PFSK-1 (cell line): Measurements from ENCODE around the gene CROCC2.

Experiments used
- FOXP2 ChIP-seq: optimal IDR thresholded peaks from 2 replicates; pipeline ENCODE3; 2011; ENCODE audit warnings: borderline replicate concordance, control low read depth, inconsistent platforms; ENCODE audit not compliant: insufficient read depth; ENCODE audit errors: extremely low read length, extremely low read depth
- POLR2AphosphoS5 ChIP-seq: IDR thresholded peaks from 2 replicates; pipeline ENCODE4 v1.6.1; 2012; ENCODE audit warnings: low read depth, mild to moderate bottlenecking, control low read depth, low read length, moderate library complexity
- REST ChIP-seq, 2 experiments: IDR thresholded peaks; 2 replicates each; pipeline versions ENCODE4 v1.6.1 to v1.8.0; 2011 to 2012; ENCODE audit warnings: low read depth in 2 of 2, low read length in 2 of 2, control low read depth in 1 of 2, inconsistent platforms in 1 of 2, mild to moderate bottlenecking in 1 of 2, moderate library complexity in 1 of 2; ENCODE audit not compliant: insufficient read depth in 1 of 2
- SIN3A ChIP-seq: IDR thresholded peaks from 2 replicates; pipeline ENCODE4 v1.6.1; 2012; ENCODE audit warnings: mild to moderate bottlenecking, low read length, moderate library complexity, borderline replicate concordance; ENCODE audit not compliant: insufficient read depth
- TAF1 ChIP-seq: IDR thresholded peaks from 2 replicates; pipeline ENCODE4 v1.6.1; 2012; ENCODE audit warnings: low read length, control low read depth, borderline replicate concordance; ENCODE audit not compliant: insufficient read depth

The CROCC2 gene

DNA sequence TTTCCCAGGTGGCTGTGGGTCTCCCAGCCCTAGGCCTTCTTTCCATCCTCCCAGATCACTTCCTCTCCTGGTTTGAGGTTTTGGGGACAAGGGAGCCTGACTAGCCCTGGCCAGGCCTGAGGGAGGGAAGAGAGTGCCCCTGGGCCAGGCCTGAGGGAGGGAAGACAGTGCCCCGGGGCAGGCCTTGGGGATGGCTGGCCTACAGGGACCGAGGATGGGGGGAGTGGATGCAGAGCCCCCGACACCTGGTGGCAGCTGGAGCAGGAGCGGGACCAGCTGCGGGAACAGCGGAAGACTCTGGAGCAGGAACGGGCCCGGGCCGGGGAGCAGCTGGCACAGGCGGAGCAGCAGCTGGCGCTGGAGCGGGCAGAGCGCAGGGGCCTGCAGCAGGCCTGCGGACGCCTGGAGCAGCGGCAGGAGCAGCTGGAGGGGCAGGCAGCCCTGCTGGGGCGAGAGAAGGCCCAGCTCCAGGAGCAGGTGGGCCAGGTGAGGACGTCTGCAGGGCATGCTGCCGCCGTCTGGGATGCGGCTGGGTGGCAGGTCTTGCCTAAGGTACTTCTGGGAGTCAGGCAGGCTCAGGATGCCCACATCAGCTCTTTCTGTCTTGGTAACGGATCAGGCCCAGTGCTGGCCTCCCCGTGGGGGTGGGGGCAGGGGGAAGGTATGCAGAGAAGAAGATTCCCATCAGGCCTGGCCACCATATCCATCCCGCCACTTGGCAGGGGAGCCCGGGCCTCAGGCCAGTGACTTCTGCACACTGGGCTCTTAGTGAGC is 29.2 kb downstream of the CROCC2 start:
- TF ChIP-seq FOXP2, result no peak
- TF ChIP-seq REST (IDR thresholded peaks at IDR 0.05; ENCODE audit: insufficient read depth in 1 of 2, low read depth in 2 of 2, low read length in 2 of 2), result no peak
- no peak for TF ChIP-seq SIN3A
- no peak for TF ChIP-seq POLR2AphosphoS5
- no peak for TF ChIP-seq TAF1

DNA sequence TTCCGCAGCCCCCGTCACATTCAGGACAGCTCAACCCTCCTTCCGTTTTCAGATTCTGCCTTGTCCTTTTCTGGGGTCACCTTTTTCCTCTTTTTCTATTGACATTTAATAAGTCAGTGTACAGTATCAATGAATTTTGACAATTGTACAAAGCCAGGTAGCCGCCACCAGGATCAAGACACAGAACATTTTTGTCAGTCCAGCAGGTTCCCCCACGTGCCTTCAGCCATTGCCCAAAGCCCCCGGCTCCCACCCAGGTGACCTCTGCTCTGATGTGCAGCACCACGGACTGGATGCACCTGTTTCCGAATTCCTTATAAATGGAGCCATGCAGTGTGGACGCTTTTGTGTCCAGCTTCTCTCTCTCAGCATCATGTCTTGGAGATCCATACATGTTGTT is 30.0 kb downstream of the CROCC2 start:
- TF ChIP-seq POLR2AphosphoS5, result no peak
- TF ChIP-seq TAF1, result no peak
- no peak for TF ChIP-seq SIN3A
- no peak for TF ChIP-seq REST (IDR thresholded peaks at IDR 0.05; ENCODE audit: insufficient read depth in 1 of 2, low read depth in 2 of 2, low read length in 2 of 2)
- no peak for TF ChIP-seq FOXP2

- TF ChIP-seq FOXP2 (no peak), POLR2AphosphoS5 (no peak), REST (IDR thresholded peaks at IDR 0.05; ENCODE audit: insufficient read depth in 1 of 2, low read depth in 2 of 2, low read length in 2 of 2) (no peak), TAF1 (no peak), SIN3A (no peak)
Measured at GRCh38 chr2:240946046-240946445, 39.9 kb downstream of the CROCC2 start.

DNA sequence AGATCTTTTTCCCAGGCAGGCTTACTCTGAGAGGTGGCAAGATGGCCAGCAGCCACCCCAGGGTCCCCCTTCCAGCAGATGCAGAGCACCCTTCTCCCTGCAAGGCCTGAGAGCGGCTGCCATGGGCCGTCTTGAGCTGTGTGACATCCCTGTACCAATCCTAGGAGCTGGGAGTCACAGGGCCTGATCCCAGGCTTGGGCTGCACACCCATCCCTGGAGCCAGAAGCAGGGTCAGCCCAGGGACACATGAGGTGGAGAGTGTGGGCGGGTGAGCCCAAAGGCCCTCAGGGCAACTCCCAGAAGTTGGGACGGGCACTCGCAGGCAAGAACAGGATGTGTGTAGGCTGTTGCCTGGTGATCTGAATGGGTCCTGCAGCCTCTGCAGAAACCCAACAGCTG is 40.5 kb downstream of the CROCC2 start:
- TF ChIP-seq TAF1, result no peak
- TF ChIP-seq SIN3A, result no peak
- no peak for TF ChIP-seq FOXP2
- TF ChIP-seq POLR2AphosphoS5, result no peak
- no peak for TF ChIP-seq REST (IDR thresholded peaks at IDR 0.05; ENCODE audit: insufficient read depth in 1 of 2, low read depth in 2 of 2, low read length in 2 of 2)

DNA sequence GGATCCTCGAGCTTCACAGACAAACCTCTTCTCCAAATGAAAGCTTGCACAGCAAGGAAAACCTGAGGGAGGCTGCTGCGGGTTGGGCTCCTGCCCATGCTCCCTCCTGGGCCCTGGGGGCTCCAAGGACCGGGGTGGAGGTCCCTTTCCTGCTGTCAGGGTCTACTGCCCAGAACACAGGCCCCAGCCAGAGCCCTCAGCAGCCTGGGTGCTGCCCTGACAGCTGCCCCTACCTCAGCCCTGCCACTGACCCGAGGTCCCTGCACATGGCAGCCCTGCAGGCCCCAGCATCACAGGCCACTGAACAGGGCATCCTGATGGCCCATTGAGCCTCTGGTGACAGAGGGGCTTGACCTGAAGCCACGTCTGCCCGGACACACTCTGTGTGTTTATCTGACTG is 41.0 kb downstream of the CROCC2 start:
- TF ChIP-seq TAF1 (no peak), FOXP2 (no peak), POLR2AphosphoS5 (no peak), REST (IDR thresholded peaks at IDR 0.05; ENCODE audit: insufficient read depth in 1 of 2, low read depth in 2 of 2, low read length in 2 of 2) (no peak)
